GM12874 (cell line): Measurements from ENCODE around the gene TIGD2.

Source experiments
- TF ChIP-seq, protein P1 (sequence below): IDR thresholded peaks from 2 replicates; pipeline ENCODE4 v1.5.1; 2011; ENCODE audit warnings: low read depth, mild to moderate bottlenecking, control low read depth, low read length, moderate library complexity; ENCODE audit not compliant: insufficient read depth

TIGD2 gene

DNA sequence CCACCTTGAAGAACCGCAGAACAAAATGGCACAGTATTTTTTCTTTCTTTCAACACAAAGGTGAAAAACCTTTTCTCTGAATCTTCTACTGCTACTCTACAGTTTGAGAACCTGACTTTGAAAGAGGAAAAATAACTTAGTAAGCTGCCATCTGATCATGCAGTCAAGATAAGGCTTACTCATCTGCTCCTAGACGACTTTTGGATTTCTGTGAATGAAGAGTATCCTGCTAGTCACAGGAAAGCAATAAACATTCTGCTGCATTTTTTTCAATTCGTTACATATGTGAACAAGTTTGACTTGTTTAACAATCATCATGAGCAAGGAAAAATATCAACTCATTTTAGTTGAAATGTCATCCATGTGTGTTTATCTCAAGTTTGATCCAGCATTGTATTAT lies 25.2 kb downstream of the TIGD2 start:
- TF ChIP-seq, protein P1, sequence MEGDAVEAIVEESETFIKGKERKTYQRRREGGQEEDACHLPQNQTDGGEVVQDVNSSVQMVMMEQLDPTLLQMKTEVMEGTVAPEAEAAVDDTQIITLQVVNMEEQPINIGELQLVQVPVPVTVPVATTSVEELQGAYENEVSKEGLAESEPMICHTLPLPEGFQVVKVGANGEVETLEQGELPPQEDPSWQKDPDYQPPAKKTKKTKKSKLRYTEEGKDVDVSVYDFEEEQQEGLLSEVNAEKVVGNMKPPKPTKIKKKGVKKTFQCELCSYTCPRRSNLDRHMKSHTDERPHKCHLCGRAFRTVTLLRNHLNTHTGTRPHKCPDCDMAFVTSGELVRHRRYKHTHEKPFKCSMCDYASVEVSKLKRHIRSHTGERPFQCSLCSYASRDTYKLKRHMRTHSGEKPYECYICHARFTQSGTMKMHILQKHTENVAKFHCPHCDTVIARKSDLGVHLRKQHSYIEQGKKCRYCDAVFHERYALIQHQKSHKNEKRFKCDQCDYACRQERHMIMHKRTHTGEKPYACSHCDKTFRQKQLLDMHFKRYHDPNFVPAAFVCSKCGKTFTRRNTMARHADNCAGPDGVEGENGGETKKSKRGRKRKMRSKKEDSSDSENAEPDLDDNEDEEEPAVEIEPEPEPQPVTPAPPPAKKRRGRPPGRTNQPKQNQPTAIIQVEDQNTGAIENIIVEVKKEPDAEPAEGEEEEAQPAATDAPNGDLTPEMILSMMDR, result no peak

DNA sequence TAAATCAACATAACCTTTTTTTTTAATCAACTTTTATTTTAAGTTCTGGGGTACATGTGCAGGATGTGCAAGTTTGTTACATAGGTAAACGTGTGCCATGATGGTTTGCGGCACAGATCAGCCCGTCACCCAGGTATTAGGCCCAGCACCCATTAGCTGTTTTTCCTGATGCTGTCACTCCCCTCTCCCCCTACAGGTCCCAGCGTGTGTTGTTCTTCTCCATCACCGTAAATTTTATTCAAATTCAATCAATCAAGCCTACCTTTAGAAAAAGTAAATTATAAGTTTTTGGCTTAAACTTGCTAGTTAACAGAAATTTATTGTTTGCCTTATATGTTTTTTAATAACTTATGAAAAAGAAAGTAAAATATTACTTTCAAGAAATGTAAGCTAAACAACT lies 25.9 kb downstream of the TIGD2 start:
- TF ChIP-seq, protein P1, result no peak

DNA sequence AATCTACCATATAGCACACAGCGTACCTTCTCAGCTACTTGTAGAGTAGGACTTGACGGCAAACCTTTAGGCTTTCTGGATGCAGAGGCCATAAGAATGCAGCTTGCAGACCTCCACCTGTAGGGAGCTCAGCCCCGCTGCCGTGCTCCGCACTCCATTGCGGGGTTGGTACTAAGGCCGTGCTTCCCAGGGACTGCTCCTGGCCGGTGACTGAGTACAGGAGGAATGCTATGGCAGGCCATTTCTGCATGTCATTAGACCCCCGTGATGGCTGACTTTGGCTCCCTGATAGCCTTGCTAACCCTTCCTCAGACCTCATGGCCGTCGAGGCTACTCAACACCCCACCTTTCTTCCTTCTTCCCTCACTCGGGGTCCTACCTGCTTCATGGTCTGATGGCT lies 26.4 kb downstream of the TIGD2 start:
- TF ChIP-seq, protein P1, result no peak

DNA sequence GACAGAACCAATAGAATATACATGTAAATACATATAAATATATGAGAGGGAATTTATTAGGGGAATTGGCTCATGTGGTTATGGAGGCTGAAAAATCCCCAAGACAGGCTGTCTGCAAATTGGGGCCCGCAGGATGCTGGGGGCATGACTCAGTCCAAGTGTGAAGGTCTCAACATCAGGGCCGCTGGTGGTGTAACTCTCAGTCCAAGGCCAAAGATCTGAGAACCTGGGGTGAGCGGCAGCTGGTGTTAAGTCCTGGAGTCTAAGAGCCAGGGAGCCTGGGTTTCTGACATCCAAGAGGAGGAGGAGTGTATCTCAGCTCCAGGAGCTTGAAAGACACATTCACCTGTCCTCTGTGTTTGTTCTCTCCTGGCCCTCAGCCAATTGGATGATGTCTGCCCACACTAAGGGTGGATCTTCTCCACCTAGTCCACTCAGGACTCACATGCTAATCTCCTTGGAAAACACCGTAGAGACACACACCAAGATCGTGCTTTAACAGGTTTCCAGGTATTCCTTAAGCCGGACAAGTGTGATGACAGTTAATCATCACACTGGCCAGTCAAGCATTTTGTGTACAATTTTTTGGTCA lies 28.9 kb downstream of the TIGD2 start:
- TF ChIP-seq, protein P1, result no peak

DNA sequence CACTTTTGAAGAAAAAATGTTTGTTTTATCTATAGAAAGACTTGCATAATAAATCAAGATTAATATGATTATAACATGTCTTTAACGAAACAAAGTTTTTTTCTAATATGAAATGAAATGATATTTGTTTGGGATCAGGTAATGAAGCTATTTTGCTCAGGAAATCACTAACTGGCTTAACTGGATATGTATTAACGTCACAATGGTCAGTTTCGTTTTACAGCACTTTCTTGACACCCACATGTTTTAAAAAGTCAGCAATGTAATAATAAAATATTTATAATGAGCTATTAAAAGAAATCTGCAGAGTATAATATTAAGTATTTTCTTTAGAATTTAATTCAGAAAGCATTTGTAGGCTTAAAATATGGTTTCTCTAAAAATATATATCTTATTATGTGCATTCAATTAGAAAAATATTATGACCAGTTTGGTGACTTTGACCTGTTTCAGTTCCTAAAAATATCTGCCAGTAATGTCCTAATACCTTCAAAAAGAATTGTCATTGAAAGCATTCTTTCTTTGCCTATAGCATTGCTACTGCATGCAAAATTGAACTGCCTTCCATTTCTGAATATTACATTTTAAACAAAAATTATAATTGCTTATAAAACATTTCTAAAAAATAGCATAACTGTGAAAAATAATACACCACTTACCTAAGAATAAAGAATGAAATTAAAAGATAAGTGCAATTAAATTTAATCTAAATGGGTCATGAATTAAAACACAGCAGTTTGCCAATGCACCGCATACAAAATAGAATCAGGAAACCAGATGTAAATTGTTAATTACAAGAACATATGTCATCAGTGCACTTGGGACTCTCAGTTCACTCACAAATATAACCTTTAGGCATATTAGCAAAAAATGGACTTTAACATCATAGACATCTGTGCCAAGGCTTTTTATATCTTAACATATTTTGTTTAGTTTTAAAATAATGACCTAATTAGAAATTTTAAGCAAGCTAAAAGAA lies 31.6 kb downstream of the TIGD2 start:
- TF ChIP-seq, protein P1, result no peak

DNA sequence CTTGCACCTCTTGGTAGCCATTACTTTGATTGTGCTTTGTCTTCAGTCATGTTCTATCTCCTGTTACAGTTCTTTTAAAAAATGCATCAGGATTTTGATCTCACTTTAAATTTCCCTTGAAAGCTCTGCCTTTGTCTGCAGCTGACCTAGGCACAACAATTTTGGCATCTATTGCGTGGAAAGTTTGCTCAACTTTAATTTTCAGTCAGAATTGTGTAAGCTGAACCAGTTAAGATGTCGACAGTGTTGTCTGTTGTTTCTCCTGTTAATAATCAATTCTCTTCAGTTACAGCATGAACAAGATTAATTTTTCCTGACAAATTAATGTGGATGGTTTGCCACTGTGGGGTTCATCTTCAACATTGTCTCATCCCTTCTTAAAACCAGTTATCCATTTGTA lies 34.9 kb downstream of the TIGD2 start:
- TF ChIP-seq, protein P1, result no peak

DNA sequence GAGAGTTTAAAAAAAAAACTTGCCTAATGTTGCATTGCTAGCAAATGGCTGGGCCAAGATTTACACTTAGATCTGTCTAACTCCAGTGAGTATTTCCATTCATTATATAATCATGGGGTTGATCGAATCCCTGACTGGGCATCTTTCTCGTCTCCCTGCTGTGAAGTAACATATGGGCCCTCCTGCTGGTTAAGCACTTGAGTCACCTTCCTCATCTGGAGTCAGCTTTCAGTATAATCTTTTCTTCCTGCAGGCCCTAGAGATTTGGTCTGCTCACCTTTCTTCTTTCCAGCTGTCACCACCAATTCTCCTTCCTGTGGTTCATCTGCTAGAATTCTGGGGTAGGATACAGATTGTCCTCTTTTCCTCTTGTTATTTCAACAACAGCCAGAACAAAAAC lies 41.6 kb downstream of the TIGD2 start:
- TF ChIP-seq, protein P1, result no peak
